ENCODE data around the gene DCST2. TPM values are rescaled to one million over a fixed set of nuclear protein-coding genes. Genes with fewer than 3 reads are reported as not detected.

The DCST2 gene
- total RNA-seq, 1 experiment from 2014 or later: 0.61 TPM

GRCh38 chr1:155079487-155080311 lies 46.1 kb upstream of the DCST2 start:
- Mint-ChIP-seq H3K27ac (ENCODE audit: unreplicated experiment) (no peak overlapping the region), H3K27me3 (ENCODE audit: insufficient read depth, unreplicated experiment) (peaks cover 17% of the 10 kb centered on the region), H3K36me3 (ENCODE audit: insufficient read depth, unreplicated experiment) (peaks cover 9% of the 10 kb centered on the region), H3K9me3 (ENCODE audit: unreplicated experiment) (no peaks in the 10 kb centered on the region), H3K4me1 (ENCODE audit: low read depth, unreplicated experiment) (peaks cover 24% of the 10 kb centered on the region), H3K4me3 (ENCODE audit: unreplicated experiment) (peak overlapping the region; percentile 77)
- TF ChIP-seq, protein P1, sequence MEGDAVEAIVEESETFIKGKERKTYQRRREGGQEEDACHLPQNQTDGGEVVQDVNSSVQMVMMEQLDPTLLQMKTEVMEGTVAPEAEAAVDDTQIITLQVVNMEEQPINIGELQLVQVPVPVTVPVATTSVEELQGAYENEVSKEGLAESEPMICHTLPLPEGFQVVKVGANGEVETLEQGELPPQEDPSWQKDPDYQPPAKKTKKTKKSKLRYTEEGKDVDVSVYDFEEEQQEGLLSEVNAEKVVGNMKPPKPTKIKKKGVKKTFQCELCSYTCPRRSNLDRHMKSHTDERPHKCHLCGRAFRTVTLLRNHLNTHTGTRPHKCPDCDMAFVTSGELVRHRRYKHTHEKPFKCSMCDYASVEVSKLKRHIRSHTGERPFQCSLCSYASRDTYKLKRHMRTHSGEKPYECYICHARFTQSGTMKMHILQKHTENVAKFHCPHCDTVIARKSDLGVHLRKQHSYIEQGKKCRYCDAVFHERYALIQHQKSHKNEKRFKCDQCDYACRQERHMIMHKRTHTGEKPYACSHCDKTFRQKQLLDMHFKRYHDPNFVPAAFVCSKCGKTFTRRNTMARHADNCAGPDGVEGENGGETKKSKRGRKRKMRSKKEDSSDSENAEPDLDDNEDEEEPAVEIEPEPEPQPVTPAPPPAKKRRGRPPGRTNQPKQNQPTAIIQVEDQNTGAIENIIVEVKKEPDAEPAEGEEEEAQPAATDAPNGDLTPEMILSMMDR (IDR thresholded peaks at IDR 0.05; ENCODE audit: insufficient read depth in 1 of 2, low read depth in 1 of 2, low read length in 1 of 2, severe bottlenecking in 1 of 2, unreplicated experiment in 1 of 2): no peak
- ChIA-PET CTCF (interaction anchor here (0.8 to 1.9 kb wide), 4 partner anchors 12 to 93 kb away, joined by 3 to 8 read pairs (median 5); partner anchors contain the start of gene KRTCAP2), POLR2A (no interaction called here)
- H3K27me3 ChIP-seq (replicated peaks; ENCODE audit: control insufficient read depth, insufficient read depth, low read length): peaks cover 5% of the 10 kb centered on the region; the same call in 1 of the 2 replicates
- no peak for DNase-seq
- BruUV-seq (replicated peaks): no TSS peak
- H3K36me3 ChIP-seq (ENCODE audit: control insufficient read depth, insufficient read depth, low read length): no peaks in the 10 kb centered on the region
- peak overlapping the region; percentile 50 for H3K4me3 ChIP-seq (ENCODE audit: low read depth, low read length)
- no peaks in the 10 kb centered on the region for H3K9me3 ChIP-seq
- intact Hi-C loops (cut with micrococcal nuclease; ENCODE audit: unreplicated experiment): loop anchor here (5.0 to 10.0 kb wide), 3 partner anchors 77 to 415 kb away; partner anchors contain the start of genes KCNN3 and ZBTB7B
- H3K4me1 ChIP-seq: peaks cover 38% of the 10 kb centered on the region

- Mint-ChIP-seq H3K9me3 (ENCODE audit: unreplicated experiment) (no peaks in the 10 kb centered on the region), H3K4me1 (ENCODE audit: low read depth, unreplicated experiment) (peaks cover 24% of the 10 kb centered on the region), H3K27me3 (ENCODE audit: insufficient read depth, unreplicated experiment) (peaks cover 17% of the 10 kb centered on the region), H3K4me3 (ENCODE audit: unreplicated experiment) (peak overlapping the region; percentile 77), H3K27ac (ENCODE audit: unreplicated experiment) (no peak overlapping the region), H3K36me3 (ENCODE audit: insufficient read depth, unreplicated experiment) (peaks cover 6% of the 10 kb centered on the region)
- ChIA-PET CTCF (interaction anchor here (0.6 to 1.2 kb wide), 8 partner anchors 11 to 545 kb away, joined by 3 to 11 read pairs (median 4); no protein-coding TSS in a partner anchor), POLR2A (interaction anchor here (1.2 kb wide), 1 partner anchor 15 kb away, joined by 6 read pairs; the partner anchor contains the start of gene EFNA4)
- Histone ChIP-seq H3K36me3 (ENCODE audit: control insufficient read depth, insufficient read depth, low read length) (no peaks in the 10 kb centered on the region), H3K9me3 (no peaks in the 10 kb centered on the region), H3K27me3 (replicated peaks; ENCODE audit: control insufficient read depth, insufficient read depth, low read length) (peaks cover 5% of the 10 kb centered on the region; the same call in 1 of the 2 replicates), H3K4me3 (ENCODE audit: low read depth, low read length) (peak overlapping the region; percentile 50), H3K4me1 (peaks cover 35% of the 10 kb centered on the region)
- intact Hi-C loops (cut with micrococcal nuclease; ENCODE audit: unreplicated experiment): no loop called here
- TF ChIP-seq, protein P1 (IDR thresholded peaks at IDR 0.05; ENCODE audit: insufficient read depth in 1 of 2, low read depth in 1 of 2, low read length in 1 of 2, severe bottlenecking in 1 of 2, unreplicated experiment in 1 of 2): no peak
- DNase-seq: no peak
- no TSS peak for BruUV-seq (replicated peaks)
Measured at GRCh38 chr1:155079210-155079486, 45.6 kb upstream of the DCST2 start.

- intact Hi-C loops (cut with micrococcal nuclease; ENCODE audit: unreplicated experiment): no loop called here
- no peaks in the 10 kb centered on the region for H3K9me3 ChIP-seq
Measured at GRCh38 chr1:155078469-155079209, 45.1 kb upstream of the DCST2 start, which contains the start of gene EFNA3. Gene EFNA3 (plus strand): TSS chr1:155078837. CDS start chr1:155078942, 105 bp downstream.

More at GRCh38 chr1:155078469-155079209, 45.1 kb upstream of the DCST2 start, which contains the start of gene EFNA3:
- H3K27ac Mint-ChIP-seq (ENCODE audit: unreplicated experiment): no peak within 1 kb of the TSS
- H3K9me3 Mint-ChIP-seq (ENCODE audit: unreplicated experiment): no peaks in the 10 kb centered on the region
- peaks cover 24% of the 10 kb centered on the region for H3K4me1 Mint-ChIP-seq (ENCODE audit: low read depth, unreplicated experiment)
- peak; percentile 65 to 85 for DNase-seq
- POLR2A ChIA-PET: interaction anchor here (1.2 kb wide), 1 partner anchor 15 kb away, joined by 6 read pairs; the partner anchor contains the start of gene EFNA4
- peaks cover 5% of the 10 kb centered on the region; the same call in 1 of the 2 replicates for H3K27me3 ChIP-seq (replicated peaks; ENCODE audit: control insufficient read depth, insufficient read depth, low read length)
- BruUV-seq (replicated peaks): no TSS peak
- H3K36me3 Mint-ChIP-seq (ENCODE audit: insufficient read depth, unreplicated experiment): peaks cover 6% of the 10 kb centered on the region
- H3K4me3 Mint-ChIP-seq (ENCODE audit: unreplicated experiment): peak within 1 kb of the TSS; percentile 77
- peak within 1 kb of the TSS; percentile 50 for H3K4me3 ChIP-seq (ENCODE audit: low read depth, low read length)
- CTCF ChIA-PET: interaction anchor here (0.6 to 1.2 kb wide), 10 partner anchors 12 to 544 kb away, joined by 3 to 11 read pairs (median 4); partner anchors contain the start of genes KRTCAP2 and ZBTB7B
- no peaks in the 10 kb centered on the region for H3K36me3 ChIP-seq (ENCODE audit: control insufficient read depth, insufficient read depth, low read length)
- H3K4me1 ChIP-seq: peaks cover 34% of the 10 kb centered on the region
- TF ChIP-seq, protein P1 (IDR thresholded peaks at IDR 0.05; ENCODE audit: insufficient read depth in 1 of 2, low read depth in 1 of 2, low read length in 1 of 2, severe bottlenecking in 1 of 2, unreplicated experiment in 1 of 2): no peak
- H3K27me3 Mint-ChIP-seq (ENCODE audit: insufficient read depth, unreplicated experiment): peaks cover 14% of the 10 kb centered on the region
